ENCODE measurements around the gene ACO1.

GRCh38 chr9:32472344-32472743 is 87.9 kb downstream of the ACO1 start:
- TF ChIP-seq CTCF (IDR thresholded peaks at IDR 0.05; ENCODE audit: extremely low read depth in 1 of 2, insufficient read depth in 1 of 2, low read depth in 1 of 2, low read length in 2 of 2) (no peak), FOS (IDR thresholded peaks at IDR 0.05; ENCODE audit: borderline replicate concordance, insufficient read depth, low read length) (no peak), MAX (IDR thresholded peaks at IDR 0.05; ENCODE audit: insufficient read depth, insufficient read length) (no peak)

Data from endothelial cell of umbilical vein (primary cell).